ENCODE measurements around the gene DBH. TPM values are rescaled to one million over a fixed set of nuclear protein-coding genes. Genes with fewer than 3 reads are reported as not detected.

DBH gene
- polyA plus RNA-seq, 1 donor (not counting 4 experiments of a cell fraction or from before 2014, with no cell fraction given): not detected

DNA sequence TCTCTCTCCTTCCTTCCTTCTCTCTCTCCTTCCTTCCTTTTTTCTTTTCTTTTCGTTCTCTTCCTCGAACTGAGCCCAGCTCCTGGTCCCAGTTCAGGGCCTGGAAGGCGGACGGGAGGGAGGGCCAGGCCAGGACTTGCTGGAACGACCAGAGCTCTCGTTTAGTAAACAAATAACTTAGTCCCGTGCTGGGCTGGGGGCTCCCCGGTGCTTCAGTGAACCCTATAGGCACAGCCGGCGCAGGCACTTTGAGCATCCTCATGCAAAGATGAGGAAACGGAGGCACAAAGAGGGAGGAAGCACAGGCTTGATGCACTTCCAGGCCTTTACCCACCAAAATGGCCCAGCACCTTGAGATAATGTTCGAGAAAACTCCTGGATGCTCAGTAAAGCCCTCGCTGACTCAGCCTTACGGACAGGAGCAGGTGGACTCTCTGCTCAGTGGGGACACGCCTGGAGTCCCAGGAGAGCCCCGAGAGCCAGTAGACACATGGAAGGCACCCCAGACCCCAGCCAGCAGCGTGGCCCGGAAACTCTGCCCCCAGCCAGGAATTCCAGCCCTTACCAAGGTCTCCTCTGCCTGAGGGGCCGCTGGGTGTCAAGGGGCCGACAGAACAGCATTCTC is 45.8 kb upstream of the DBH start:
- H3K79me2 ChIP-seq (ENCODE audit: control insufficient read depth, insufficient read depth, low read length): no peaks in the 10 kb centered on the region
- no peak for TF ChIP-seq EZH2 (IDR thresholded peaks at IDR 0.05; ENCODE audit: low read length)
- TF ChIP-seq, protein P1, sequence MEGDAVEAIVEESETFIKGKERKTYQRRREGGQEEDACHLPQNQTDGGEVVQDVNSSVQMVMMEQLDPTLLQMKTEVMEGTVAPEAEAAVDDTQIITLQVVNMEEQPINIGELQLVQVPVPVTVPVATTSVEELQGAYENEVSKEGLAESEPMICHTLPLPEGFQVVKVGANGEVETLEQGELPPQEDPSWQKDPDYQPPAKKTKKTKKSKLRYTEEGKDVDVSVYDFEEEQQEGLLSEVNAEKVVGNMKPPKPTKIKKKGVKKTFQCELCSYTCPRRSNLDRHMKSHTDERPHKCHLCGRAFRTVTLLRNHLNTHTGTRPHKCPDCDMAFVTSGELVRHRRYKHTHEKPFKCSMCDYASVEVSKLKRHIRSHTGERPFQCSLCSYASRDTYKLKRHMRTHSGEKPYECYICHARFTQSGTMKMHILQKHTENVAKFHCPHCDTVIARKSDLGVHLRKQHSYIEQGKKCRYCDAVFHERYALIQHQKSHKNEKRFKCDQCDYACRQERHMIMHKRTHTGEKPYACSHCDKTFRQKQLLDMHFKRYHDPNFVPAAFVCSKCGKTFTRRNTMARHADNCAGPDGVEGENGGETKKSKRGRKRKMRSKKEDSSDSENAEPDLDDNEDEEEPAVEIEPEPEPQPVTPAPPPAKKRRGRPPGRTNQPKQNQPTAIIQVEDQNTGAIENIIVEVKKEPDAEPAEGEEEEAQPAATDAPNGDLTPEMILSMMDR (optimal IDR thresholded peaks at IDR 0.05 in 1 of 3, IDR thresholded peaks at IDR 0.05 in 1 of 3, conservative IDR thresholded peaks at IDR 0.05 in 1 of 3; ENCODE audit: extremely low read depth in 1 of 3, insufficient read depth in 2 of 3, low read length in 3 of 3): no peak
- H3K27ac ChIP-seq (ENCODE audit: control insufficient read depth, insufficient read depth, low read length): no peak overlapping the region
- no peak overlapping the region for H3K9ac ChIP-seq (ENCODE audit: control insufficient read depth, extremely low read depth, insufficient read depth, low read length)
- H3K4me2 ChIP-seq (ENCODE audit: control insufficient read depth, extremely low read depth, insufficient read depth, low read depth, low read length): no peak overlapping the region
- peaks cover 15% of the 10 kb centered on the region for H3K27me3 ChIP-seq (ENCODE audit: control insufficient read depth, extremely low read depth, insufficient read depth, low read length)
- no peak overlapping the region for H2AFZ ChIP-seq (ENCODE audit: control insufficient read depth, low read length)
- DNase-seq (ENCODE audit: low read depth, low spot score) (no peak), FAIRE-seq (no peak)
- dilution Hi-C loops (cut with MboI; ENCODE audit: extremely low pct_ligation_motif_present, low sequenced_read_pairs): no loop called here
- H3K9me1 ChIP-seq (ENCODE audit: control insufficient read depth, extremely low read depth, insufficient read depth, low read length): no peaks in the 10 kb centered on the region
- no peaks in the 10 kb centered on the region for H4K20me1 ChIP-seq (ENCODE audit: control insufficient read depth, extremely low read depth, insufficient read depth, low read length)
- no peak overlapping the region for H3K4me3 ChIP-seq (ENCODE audit: control insufficient read depth in 2 of 3, extremely low read depth in 1 of 3, insufficient read depth in 2 of 3, low read depth in 1 of 3, low read length in 3 of 3)
- H3K9me3 ChIP-seq (ENCODE audit: control insufficient read depth, low read depth, low read length): peaks cover 4% of the 10 kb centered on the region
- no peaks in the 10 kb centered on the region for H3K4me1 ChIP-seq (ENCODE audit: control insufficient read depth, extremely low read depth, insufficient read depth, low read length)
- no peaks in the 10 kb centered on the region for H3K36me3 ChIP-seq (ENCODE audit: control insufficient read depth in 2 of 2, extremely low read depth in 1 of 2, insufficient read depth in 2 of 2, low read length in 2 of 2)

DNA sequence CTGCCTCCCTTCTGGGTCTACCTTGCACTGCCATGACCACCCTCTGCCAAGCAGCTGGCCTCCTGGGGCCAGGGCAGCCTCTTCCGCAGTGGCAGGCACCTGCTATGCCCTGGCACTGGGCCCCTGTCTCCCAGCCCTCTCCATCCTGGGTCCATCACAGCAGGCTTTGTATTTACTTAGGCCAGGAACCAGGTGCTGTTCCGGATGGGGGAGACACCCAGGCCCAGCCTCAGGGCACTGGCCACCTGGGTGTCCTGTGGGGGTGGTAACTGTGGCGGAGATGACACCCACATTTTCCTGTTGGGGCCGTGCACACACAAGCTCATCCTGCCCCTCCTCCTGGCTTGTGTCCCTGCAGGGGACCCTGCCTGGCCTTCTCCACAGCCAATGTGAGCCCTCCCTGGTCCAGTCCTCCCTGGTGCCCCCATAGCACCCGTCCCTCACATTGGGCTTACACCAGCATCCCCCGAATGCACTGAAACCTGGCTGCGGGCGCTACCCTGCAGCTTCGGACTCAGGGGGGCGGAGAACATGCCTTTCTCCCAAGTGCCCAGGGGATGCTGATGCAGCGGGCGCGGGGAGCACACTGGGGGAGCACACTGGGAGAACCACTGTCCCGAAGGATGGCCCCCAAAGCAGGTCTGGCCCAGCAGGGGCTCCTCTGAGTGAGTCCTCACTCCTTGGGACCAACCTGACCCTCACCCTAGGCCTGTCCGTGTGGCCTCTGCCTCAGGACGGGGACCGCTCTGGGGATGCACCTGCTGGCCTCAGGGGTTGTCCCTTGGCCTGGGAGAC is 44.9 kb upstream of the DBH start:
- dilution Hi-C loops (cut with MboI; ENCODE audit: extremely low pct_ligation_motif_present, low sequenced_read_pairs): no loop called here
- no peak overlapping the region for H3K27ac ChIP-seq (ENCODE audit: control insufficient read depth, insufficient read depth, low read length)
- no peak overlapping the region for H3K4me2 ChIP-seq (ENCODE audit: control insufficient read depth, extremely low read depth, insufficient read depth, low read depth, low read length)
- no peaks in the 10 kb centered on the region for H3K9me1 ChIP-seq (ENCODE audit: control insufficient read depth, extremely low read depth, insufficient read depth, low read length)
- no peak overlapping the region for H3K9ac ChIP-seq (ENCODE audit: control insufficient read depth, extremely low read depth, insufficient read depth, low read length)
- H3K4me1 ChIP-seq (ENCODE audit: control insufficient read depth, extremely low read depth, insufficient read depth, low read length): no peaks in the 10 kb centered on the region
- no peak overlapping the region for H2AFZ ChIP-seq (ENCODE audit: control insufficient read depth, low read length)
- no peak overlapping the region for H3K4me3 ChIP-seq (ENCODE audit: control insufficient read depth in 2 of 3, extremely low read depth in 1 of 3, insufficient read depth in 2 of 3, low read depth in 1 of 3, low read length in 3 of 3)
- peaks cover 4% of the 10 kb centered on the region for H3K9me3 ChIP-seq (ENCODE audit: control insufficient read depth, low read depth, low read length)
- DNase-seq (ENCODE audit: low read depth, low spot score) (no peak), FAIRE-seq (no peak)
- H3K27me3 ChIP-seq (ENCODE audit: control insufficient read depth, extremely low read depth, insufficient read depth, low read length): peaks cover 5% of the 10 kb centered on the region
- TF ChIP-seq EZH2 (IDR thresholded peaks at IDR 0.05; ENCODE audit: low read length): no peak
- TF ChIP-seq, protein P1 (optimal IDR thresholded peaks at IDR 0.05 in 1 of 3, IDR thresholded peaks at IDR 0.05 in 1 of 3, conservative IDR thresholded peaks at IDR 0.05 in 1 of 3; ENCODE audit: extremely low read depth in 1 of 3, insufficient read depth in 2 of 3, low read length in 3 of 3): no peak
- no peaks in the 10 kb centered on the region for H4K20me1 ChIP-seq (ENCODE audit: control insufficient read depth, extremely low read depth, insufficient read depth, low read length)
- no peaks in the 10 kb centered on the region for H3K79me2 ChIP-seq (ENCODE audit: control insufficient read depth, insufficient read depth, low read length)
- no peaks in the 10 kb centered on the region for H3K36me3 ChIP-seq (ENCODE audit: control insufficient read depth in 2 of 2, extremely low read depth in 1 of 2, insufficient read depth in 2 of 2, low read length in 2 of 2)

All from keratinocyte (primary cell).